COLO668 (cell line): ENCODE results near the gene CES3.

ENCODE experiments used
- DNase-seq: peaks from one replicate; lab custom pipeline; 2025; ENCODE audit not compliant: unreplicated experiment; lab: John Stamatoyannopoulos, UW

CES3 gene

DNA sequence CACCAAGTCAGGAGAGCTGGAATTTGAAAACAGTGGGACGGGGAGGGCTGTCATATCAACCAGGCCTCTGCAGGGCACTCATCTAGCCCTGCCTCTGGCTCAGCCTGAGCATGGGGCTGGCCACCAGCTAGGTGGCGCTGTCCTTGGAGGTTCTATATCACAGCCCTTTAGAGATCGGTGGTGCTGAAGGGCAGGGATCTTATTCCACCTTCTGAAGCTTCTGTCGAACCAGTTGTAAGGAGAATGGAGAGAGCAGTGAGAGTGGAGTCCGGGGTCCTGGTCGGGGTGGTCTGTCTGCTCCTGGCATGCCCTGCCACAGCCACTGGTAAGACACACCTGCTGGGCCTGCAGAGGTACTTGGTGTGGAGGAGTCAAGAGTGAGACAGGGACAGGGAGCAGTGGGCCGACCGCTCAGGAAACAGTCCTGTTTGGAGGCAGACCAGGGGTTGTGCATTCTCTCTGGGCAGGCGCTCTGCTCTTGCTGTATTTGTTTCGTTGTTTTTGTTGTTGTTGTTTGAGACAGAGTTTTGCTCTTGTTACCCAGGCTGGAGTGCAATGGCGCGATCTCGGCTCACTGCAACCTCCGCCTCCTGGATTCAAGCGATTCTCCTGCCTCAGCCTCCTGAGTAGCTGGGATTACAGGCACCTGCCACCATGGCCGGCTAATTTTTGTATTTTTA is at the start of gene CES3:
CES3 (plus strand) TSS at position 202 of the 680 bp plus-strand sequence; CDS start at position 244, 42 bp downstream.
- peak; percentile 83 for DNase-seq

GRCh38 chr16:66911801-66912200 is 49.3 kb upstream of the CES3 start:
- DNase-seq: no peak

- DNase-seq: no peak
Observed at GRCh38 chr16:66913081-66913480, 48.0 kb upstream of the CES3 start.

DNA sequence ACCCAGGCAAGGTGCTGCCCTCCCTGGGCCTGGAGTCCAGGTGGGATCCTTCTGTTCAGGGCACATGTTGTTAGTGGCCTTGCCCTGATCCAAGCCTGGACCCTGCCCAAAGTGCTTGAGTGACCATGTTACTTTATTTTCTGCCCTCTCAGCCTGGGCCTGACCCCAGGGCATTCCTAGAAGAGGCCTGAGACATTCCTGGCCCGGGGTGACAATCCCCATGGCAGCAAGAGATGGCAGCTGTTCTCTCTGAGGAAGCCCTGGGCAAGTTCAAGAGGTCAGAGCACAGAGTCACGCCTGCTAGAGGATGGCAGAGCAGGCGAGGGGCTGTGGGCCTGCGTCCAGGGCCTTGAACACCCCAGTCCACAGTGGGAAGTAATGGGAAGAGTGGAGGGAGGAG is 47.4 kb upstream of the CES3 start:
- no peak for DNase-seq

DNA sequence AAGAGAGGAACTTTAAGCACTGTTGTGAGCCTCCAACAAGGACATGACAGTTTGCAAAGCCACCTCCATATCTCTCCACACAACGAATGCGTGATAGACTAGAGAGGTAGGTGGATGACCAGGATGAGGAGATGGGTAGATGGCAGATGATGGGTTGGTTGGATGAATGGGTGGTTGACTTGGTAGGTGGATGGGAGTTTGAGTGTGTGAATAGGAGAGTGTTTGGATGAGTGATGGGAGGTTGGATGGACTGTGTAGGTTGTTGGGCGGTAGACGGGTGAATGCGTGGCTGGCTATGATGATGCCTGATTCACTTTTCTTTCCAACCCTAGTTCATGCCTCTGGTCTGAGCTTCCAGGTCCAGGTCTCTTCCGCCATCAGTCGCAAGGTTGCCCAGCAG is 46.5 kb upstream of the CES3 start:
- no peak for DNase-seq

GRCh38 chr16:66915041-66915440 is 46.0 kb upstream of the CES3 start:
- DNase-seq: no peak

- no peak for DNase-seq
Observed at GRCh38 chr16:66916518-66916917, 44.5 kb upstream of the CES3 start.

DNA sequence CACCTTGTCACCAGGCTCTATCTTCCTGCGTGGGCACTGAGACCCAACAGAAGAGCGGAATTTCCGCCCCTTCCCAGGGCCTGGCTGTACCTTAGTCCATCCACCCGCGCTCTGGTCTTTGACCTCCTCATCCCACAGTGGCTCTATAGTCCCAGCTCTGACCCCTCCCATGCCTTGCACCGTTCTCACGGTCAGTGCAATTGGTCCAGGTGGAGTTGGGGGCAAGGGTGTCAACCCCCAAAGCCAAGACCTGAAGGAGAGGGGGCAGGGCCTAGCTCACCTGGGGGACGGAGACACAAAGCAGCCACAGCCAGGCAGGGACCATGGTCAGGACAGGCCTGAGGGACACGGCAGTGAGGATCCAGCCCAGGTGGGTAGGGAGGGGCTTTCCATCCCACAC is 43.3 kb upstream of the CES3 start:
- no peak for DNase-seq

GRCh38 chr16:66918355-66918754 is 42.7 kb upstream of the CES3 start:
- no peak for DNase-seq

GRCh38 chr16:66918803-66919568 is 42.1 kb upstream of the CES3 start, which contains the start of gene CDH16:
CDH16 (minus strand) TSS chr16:66918885; CDS start chr16:66918065, 820 bp downstream.
- DNase-seq: peak; percentile 69

GRCh38 chr16:66919569-66920298 is 41.3 kb upstream of the CES3 start:
- DNase-seq: no peak

DNA sequence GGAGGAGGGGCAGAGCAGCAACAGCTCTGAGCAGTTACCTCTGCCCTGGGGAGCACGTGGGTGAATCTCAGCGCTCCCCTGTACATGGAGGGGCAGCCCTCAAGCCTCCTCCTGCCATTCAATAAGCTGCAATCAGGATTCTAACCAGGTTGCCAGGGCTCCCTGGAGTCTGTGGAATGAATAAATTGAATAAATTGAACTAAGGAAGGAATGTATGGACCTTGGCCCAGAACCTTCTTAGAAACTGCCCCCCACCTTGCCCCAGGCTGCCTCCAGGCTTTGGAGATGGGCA is 40.8 kb upstream of the CES3 start:
- no peak for DNase-seq

DNA sequence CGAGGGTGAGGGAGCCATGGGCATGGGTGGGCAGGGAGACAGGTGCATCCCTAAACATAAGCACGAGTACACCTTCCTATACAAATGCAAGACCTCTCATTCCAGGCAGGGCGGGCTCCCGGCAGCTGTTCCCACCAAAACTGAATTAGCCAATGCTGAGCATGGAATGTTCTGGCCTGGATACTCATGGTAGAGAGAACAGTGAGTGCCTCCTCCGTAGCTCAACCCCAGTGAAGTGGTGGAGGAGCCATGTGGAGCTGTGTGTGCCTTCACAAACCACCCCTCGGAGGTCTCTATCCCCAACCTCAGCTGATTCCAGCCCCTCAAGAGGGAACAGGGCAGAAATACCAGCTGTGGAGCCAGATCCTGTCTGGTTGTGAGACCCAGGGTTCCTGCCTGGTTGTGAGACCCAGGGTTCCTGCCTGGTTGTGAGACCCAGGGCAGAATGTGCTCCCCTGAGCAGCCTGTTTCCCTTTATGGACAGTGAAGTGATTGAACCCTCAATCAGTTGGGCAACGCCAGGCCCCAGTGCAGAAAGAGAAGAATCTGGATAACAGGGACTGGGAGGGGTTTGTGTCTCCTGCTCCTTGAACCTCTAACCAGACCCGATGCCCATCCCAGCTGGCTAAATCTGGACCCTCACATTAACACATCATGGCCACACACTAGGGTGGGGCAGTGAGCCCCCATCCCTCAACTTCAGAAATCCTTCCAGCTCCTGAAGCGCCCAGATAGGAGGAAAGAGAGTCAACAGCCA is 40.0 kb upstream of the CES3 start:
- no peak for DNase-seq

DNA sequence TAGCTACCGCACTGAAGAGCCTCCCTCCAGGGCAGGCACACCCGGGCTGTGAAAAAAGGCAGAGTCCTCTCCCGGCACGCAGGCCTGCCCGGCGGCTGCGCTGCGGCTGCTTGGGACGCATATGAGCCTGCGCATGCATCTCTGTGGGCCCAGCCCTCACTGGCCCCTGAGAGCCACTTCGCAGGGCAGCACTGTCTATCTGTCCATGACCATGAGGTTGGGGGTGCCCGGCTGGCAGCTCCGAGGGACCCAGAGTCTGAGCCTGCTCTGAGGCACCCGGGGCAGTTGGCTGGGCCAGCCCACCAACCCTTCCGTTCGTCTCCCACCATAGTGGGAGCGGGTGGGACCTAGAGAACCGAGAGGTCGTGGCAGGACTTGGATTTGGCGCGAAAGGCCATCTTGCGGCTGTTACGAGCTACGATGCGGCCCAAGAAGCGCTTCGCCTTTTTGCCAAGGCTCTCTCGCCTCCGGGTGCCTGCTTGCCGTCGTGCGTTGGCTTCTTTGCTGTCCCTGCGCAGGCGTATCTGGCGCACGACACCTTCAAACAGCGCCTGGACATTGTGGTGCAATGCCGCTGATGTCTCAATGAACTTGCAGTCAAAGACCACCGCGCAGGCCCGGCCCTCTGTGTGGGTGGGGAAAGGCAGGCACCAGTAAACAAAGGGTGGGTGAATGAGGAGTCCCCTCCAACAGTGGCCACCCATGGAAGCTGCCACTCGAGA is 39.2 kb upstream of the CES3 start:
- DNase-seq: no peak

GRCh38 chr16:66923247-66923731 is 37.8 kb upstream of the CES3 start:
- no peak for DNase-seq

- DNase-seq: peak; percentile 28
Observed at GRCh38 chr16:66923866-66924265, 37.2 kb upstream of the CES3 start.

DNA sequence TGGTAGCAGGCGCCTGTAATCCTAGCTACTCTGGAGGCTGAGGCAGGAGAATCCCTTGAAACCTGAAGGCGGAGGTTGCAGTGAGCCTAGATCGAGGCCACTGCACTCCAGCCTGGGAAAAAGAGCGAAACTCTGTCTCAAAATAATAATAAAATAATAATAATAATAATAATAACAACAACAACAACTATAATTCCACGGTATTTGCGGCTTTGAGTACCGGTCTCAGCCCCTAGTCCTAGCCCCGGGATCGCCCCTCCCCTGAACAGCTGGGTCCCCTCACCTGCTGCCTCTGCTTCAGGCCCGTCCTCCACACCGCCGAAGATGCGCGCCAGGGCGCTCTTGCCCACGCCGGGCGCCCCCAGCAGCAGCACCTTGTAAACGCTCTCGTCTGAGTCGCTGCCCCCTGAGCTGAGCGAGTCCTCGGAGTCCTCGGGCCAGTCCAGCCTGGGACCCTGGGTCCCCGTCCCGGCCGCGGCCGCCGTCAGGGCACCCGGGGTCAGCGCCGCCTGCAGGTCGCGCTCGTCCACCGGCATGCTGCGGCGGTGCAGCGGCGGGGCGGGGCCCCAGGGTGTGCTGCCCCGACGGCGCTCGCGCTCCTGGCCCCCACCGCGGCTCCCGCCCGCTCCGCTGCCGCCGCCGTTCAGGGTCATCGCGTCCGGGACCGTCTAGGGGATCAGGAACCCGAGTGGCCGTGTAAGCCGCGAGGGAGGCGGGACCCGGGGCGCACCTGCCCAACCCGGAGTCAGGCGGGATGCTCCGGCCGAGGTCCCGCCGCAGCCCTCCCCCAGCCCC is 36.3 kb upstream of the CES3 start:
- DNase-seq: peak; percentile 35

DNA sequence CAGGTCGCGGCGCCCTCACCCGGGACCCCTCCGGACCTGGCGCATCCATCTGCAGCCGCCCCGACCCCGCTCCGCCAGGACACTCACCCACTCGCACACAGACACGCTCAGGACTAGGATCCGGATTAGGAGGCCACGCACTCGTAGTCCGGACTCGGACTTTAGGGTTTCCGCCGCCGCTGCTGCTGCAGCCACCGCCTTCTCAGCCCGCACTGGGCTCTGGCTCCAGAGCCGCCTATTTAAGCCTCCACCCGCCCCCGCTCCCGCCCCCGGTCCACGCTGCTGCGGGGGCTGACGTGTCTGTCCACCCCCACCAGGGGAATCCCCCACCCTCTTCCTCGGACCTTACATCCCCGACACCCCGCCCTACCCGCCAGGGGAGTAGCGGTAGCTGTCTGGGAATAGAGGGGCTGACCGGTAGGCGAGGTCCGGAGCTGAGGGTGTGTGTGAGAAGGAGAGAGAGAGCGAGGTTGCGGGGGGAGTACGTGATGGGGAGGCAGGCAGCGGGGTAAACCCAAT is 35.7 kb upstream of the CES3 start, which contains the start of gene RRAD:
RRAD (minus strand) TSS at position 214 of the 519 bp plus-strand sequence. CDS start 356 bp downstream, outside the sequence.
- DNase-seq: no peak
